Body of pancreas (tissue), 4 donors: ENCODE results near the gene TMEM52.

ENCODE experiments used
- POLR2A ChIP-seq, 3 donors: fragments of 450-650 bp; IDR thresholded peaks; one replicate each; pipeline ENCODE4 v1.6.1; 2016; ENCODE audit warnings: antibody characterized with exemption in 3 of 3, mild to moderate bottlenecking in 2 of 3
- TF ChIP-seq, protein P1 (sequence below), 7 experiments: fragments of 450-650 bp in 4 of 7; fragments of 200-600 bp in 3 of 7; sonication (generic) in 3 of 7; IDR thresholded peaks; one replicate each; pipeline ENCODE4 v1.5.1; 2016 to 2019; ENCODE audit warnings: antibody characterized with exemption in 7 of 7

GRCh38 chr1:1894354-1895059 is 24.6 kb downstream of the TMEM52 start:
- TF ChIP-seq, protein P1, sequence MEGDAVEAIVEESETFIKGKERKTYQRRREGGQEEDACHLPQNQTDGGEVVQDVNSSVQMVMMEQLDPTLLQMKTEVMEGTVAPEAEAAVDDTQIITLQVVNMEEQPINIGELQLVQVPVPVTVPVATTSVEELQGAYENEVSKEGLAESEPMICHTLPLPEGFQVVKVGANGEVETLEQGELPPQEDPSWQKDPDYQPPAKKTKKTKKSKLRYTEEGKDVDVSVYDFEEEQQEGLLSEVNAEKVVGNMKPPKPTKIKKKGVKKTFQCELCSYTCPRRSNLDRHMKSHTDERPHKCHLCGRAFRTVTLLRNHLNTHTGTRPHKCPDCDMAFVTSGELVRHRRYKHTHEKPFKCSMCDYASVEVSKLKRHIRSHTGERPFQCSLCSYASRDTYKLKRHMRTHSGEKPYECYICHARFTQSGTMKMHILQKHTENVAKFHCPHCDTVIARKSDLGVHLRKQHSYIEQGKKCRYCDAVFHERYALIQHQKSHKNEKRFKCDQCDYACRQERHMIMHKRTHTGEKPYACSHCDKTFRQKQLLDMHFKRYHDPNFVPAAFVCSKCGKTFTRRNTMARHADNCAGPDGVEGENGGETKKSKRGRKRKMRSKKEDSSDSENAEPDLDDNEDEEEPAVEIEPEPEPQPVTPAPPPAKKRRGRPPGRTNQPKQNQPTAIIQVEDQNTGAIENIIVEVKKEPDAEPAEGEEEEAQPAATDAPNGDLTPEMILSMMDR (IDR thresholded peaks at IDR 0.05): no peak
- TF ChIP-seq POLR2A (IDR thresholded peaks at IDR 0.05): no peak
